DND-41 (cell line): ENCODE measurements around the gene RNF148.

Source experiments
- ATAC-seq: fragments of 200-7000 bp; cut with Tn5 transposase; 3 replicates; pipeline ENCODE4 v1.9.1; 2021; ENCODE audit warnings: low read depth; ENCODE audit not compliant: insufficient read depth
- DNase-seq: peaks from one replicate; pipeline ENCODE4 v3.0.0-alpha.2; 2020
- H2AFZ ChIP-seq: 2 replicates; pipeline ENCODE4 v1.6.0; 2012; ENCODE audit warnings: low read depth, low read length
- H3K27ac ChIP-seq: 2 replicates; pipeline ENCODE4 v1.5.1; 2012; ENCODE audit warnings: low read length, inconsistent platforms
- H3K27me3 ChIP-seq: fragments of 200-600 bp; sonication (generic); 2 replicates; pipeline ENCODE4 v1.6.0; 2012; ENCODE audit warnings: low read length, mild to moderate bottlenecking, inconsistent platforms; ENCODE audit not compliant: insufficient read depth, poor library complexity
- H3K36me3 ChIP-seq: 2 replicates; pipeline ENCODE4 v1.5.1; 2012; ENCODE audit warnings: low read length, inconsistent platforms; ENCODE audit not compliant: insufficient read depth
- H3K4me1 ChIP-seq: 2 replicates; pipeline ENCODE4 v1.5.1; 2012; ENCODE audit warnings: mild to moderate bottlenecking, low read length; ENCODE audit not compliant: insufficient read depth
- H3K4me2 ChIP-seq: 2 replicates; pipeline ENCODE4 v1.6.0; 2012; ENCODE audit warnings: mild to moderate bottlenecking, moderate library complexity, low read length, inconsistent platforms; ENCODE audit not compliant: insufficient read depth
- H3K4me3 ChIP-seq, 2 experiments: fragments of 200-600 bp in 1 of 2; shearing (Covaris generic) in 1 of 2; 2 replicates each; pipeline ENCODE4 v1.5.1; 2012 to 2016; ENCODE audit warnings: inconsistent platforms in 2 of 2, low read length in 2 of 2, mild to moderate bottlenecking in 2 of 2, low read depth in 1 of 2, moderate library complexity in 1 of 2
- H3K79me2 ChIP-seq: 2 replicates; pipeline ENCODE4 v1.6.0; 2012; ENCODE audit warnings: low read length, inconsistent platforms; ENCODE audit not compliant: insufficient read depth
- H3K9ac ChIP-seq: 2 replicates; pipeline ENCODE4 v1.6.0; 2012; ENCODE audit warnings: low read depth, mild to moderate bottlenecking, inconsistent platforms, low read length, moderate library complexity
- H3K9me3 ChIP-seq: 2 replicates; pipeline ENCODE4 v1.5.1; 2012; ENCODE audit warnings: low read length, moderate library complexity, mild to moderate bottlenecking, inconsistent platforms; ENCODE audit not compliant: insufficient read depth, severe bottlenecking
- H4K20me1 ChIP-seq: 2 replicates; pipeline ENCODE4 v1.6.0; 2012; ENCODE audit warnings: low read length; ENCODE audit not compliant: insufficient read depth
- EZH2 ChIP-seq: IDR thresholded peaks from 3 replicates; pipeline ENCODE4 v1.6.1; 2012; ENCODE audit warnings: borderline replicate concordance, low read depth, mild to moderate bottlenecking, moderate library complexity, low read length, inconsistent platforms; ENCODE audit not compliant: severe bottlenecking
- TF ChIP-seq, protein P1 (sequence below): IDR thresholded peaks from 2 replicates; pipeline ENCODE4 v1.5.1; 2012; ENCODE audit warnings: borderline replicate concordance, low read length, moderate library complexity, mild to moderate bottlenecking; ENCODE audit not compliant: poor library complexity, severe bottlenecking; ENCODE audit errors: extremely low read depth

RNF148 gene

DNA sequence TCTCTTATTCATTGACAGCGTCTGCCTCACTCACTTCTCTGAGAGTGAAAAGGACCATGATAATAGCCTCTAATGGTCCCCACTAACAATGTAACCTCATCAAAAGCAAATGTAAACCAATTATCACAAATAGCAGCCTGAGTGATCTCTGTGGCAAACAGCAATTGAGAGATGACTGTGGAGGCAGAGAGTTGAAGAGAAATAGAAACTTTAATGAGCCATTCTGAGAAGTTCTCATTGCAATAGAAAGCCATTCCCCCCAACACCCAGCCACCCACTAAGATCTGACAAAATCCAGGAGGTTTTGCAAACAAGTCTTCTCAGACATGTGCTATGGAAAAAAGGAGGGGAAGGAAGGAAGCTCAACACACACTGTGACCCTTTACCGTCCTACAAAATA, 44.2 kb upstream of the RNF148 start:
- no peak overlapping the region for H2AFZ ChIP-seq
- H3K27ac ChIP-seq = no peak overlapping the region
- H3K4me2 ChIP-seq = no peak overlapping the region
- ATAC-seq = no peak
- H3K79me2 ChIP-seq = no peaks in the 10 kb centered on the region
- no peaks in the 10 kb centered on the region for H3K27me3 ChIP-seq
- H3K4me1 ChIP-seq = no peaks in the 10 kb centered on the region
- H3K9me3 ChIP-seq = no peaks in the 10 kb centered on the region
- H3K36me3 ChIP-seq = no peaks in the 10 kb centered on the region
- H4K20me1 ChIP-seq = no peaks in the 10 kb centered on the region
- no peak for DNase-seq
- H3K4me3 ChIP-seq = no peak overlapping the region
- no peak overlapping the region for H3K9ac ChIP-seq
- TF ChIP-seq, protein P1, sequence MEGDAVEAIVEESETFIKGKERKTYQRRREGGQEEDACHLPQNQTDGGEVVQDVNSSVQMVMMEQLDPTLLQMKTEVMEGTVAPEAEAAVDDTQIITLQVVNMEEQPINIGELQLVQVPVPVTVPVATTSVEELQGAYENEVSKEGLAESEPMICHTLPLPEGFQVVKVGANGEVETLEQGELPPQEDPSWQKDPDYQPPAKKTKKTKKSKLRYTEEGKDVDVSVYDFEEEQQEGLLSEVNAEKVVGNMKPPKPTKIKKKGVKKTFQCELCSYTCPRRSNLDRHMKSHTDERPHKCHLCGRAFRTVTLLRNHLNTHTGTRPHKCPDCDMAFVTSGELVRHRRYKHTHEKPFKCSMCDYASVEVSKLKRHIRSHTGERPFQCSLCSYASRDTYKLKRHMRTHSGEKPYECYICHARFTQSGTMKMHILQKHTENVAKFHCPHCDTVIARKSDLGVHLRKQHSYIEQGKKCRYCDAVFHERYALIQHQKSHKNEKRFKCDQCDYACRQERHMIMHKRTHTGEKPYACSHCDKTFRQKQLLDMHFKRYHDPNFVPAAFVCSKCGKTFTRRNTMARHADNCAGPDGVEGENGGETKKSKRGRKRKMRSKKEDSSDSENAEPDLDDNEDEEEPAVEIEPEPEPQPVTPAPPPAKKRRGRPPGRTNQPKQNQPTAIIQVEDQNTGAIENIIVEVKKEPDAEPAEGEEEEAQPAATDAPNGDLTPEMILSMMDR = no peak
- TF ChIP-seq EZH2 = no peak

DNA sequence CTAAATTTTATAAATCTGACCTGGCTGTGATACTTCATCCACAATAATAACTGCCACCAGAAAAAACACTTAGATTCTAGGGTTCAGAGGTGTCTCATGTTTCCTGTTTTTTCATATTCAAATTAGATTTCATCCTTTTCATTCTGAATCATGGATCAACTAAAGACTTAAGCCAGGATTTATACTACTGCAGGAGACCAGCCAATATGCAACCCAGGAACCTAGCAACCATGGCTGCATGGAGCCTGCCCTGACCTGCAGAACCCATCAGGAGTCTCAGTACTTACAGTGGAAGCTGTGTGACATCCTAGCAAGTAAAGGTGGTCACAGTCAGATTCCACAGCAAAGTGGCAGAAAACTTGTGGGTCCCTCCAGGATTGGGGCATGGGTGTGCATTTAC, 40.5 kb upstream of the RNF148 start:
- H2AFZ ChIP-seq = no peak overlapping the region
- no peaks in the 10 kb centered on the region for H4K20me1 ChIP-seq
- no peaks in the 10 kb centered on the region for H3K36me3 ChIP-seq
- DNase-seq (no peak), ATAC-seq (no peak)
- H3K79me2 ChIP-seq = no peaks in the 10 kb centered on the region
- H3K4me2 ChIP-seq = no peak overlapping the region
- TF ChIP-seq EZH2 = no peak
- TF ChIP-seq, protein P1 = no peak
- no peak overlapping the region for H3K4me3 ChIP-seq
- H3K27ac ChIP-seq = no peak overlapping the region
- H3K9me3 ChIP-seq = no peaks in the 10 kb centered on the region
- no peaks in the 10 kb centered on the region for H3K4me1 ChIP-seq
- no peak overlapping the region for H3K9ac ChIP-seq
- no peaks in the 10 kb centered on the region for H3K27me3 ChIP-seq

DNA sequence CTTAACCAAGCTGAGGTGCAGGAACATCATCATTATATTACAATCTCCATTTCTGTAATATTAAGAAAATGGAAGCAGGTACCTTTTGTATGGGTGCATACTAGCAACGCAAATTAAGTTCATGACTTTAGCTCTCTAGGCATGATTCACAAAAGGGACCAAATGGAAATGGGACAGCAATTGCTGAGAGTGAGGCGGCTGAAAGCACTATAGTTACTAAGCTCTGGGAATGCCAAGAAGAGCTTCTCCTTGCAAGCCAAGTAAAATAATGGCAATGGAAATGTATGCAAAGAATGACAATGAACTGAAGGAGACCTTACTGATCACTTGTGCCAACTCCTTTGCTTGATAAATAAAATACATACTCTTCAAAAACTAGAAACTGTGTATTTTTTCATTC, 36.2 kb upstream of the RNF148 start:
- no peaks in the 10 kb centered on the region for H3K9me3 ChIP-seq
- H3K4me2 ChIP-seq = no peak overlapping the region
- H3K27ac ChIP-seq = no peak overlapping the region
- no peaks in the 10 kb centered on the region for H3K79me2 ChIP-seq
- H4K20me1 ChIP-seq = no peaks in the 10 kb centered on the region
- no peak overlapping the region for H2AFZ ChIP-seq
- no peaks in the 10 kb centered on the region for H3K4me1 ChIP-seq
- no peaks in the 10 kb centered on the region for H3K27me3 ChIP-seq
- TF ChIP-seq, protein P1 = no peak
- TF ChIP-seq EZH2 = no peak
- H3K4me3 ChIP-seq = no peak overlapping the region
- DNase-seq (no peak), ATAC-seq (no peak)
- H3K9ac ChIP-seq = no peak overlapping the region
- no peaks in the 10 kb centered on the region for H3K36me3 ChIP-seq

DNA sequence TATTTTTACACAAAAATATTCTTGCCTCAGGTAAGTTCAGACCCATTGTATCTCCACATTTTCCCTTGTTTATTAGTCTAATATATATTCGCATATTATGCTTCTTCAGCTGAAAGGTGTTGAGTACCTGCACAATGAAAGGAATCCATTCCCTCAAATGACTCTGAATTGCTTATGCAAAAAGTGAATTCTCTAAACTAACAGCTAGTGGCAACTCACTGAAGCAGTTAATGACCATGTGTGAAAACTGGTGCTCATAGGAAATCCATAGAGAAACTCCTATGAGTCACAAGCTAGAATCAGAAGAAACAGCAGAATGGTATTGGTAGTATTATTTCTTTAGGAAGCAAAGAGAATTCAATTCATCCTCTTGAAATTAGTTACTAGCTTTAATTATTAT, 33.5 kb upstream of the RNF148 start:
- no peaks in the 10 kb centered on the region for H3K79me2 ChIP-seq
- no peaks in the 10 kb centered on the region for H4K20me1 ChIP-seq
- no peaks in the 10 kb centered on the region for H3K36me3 ChIP-seq
- ATAC-seq (no peak), DNase-seq (no peak)
- no peak overlapping the region for H2AFZ ChIP-seq
- no peak overlapping the region for H3K4me3 ChIP-seq
- no peaks in the 10 kb centered on the region for H3K9me3 ChIP-seq
- no peaks in the 10 kb centered on the region for H3K27me3 ChIP-seq
- no peak overlapping the region for H3K4me2 ChIP-seq
- no peak for TF ChIP-seq EZH2
- TF ChIP-seq, protein P1 = no peak
- H3K9ac ChIP-seq = no peak overlapping the region
- no peak overlapping the region for H3K27ac ChIP-seq
- no peaks in the 10 kb centered on the region for H3K4me1 ChIP-seq
